Prostate gland (tissue), 2 donors: Measurements from ENCODE around the gene SPATC1L. TPM values are rescaled to one million over a fixed set of nuclear protein-coding genes. Genes with fewer than 3 reads are reported as not detected.

Experiments
- DNase-seq: peaks from one replicate; pipeline ENCODE4 v3.0.0-alpha.2; 2019; ENCODE audit warnings: low spot score
- H3K27ac ChIP-seq, 2 donors: fragments of 200-600 bp; sonication (generic); 2 replicates each; pipeline ENCODE4 v1.5.1; 2017 to 2019
- H3K27me3 ChIP-seq: fragments of 200-600 bp; sonication (generic); replicated peaks from 2 replicates; pipeline ENCODE4 v1.5.1; 2019; ENCODE audit not compliant: insufficient read depth
- H3K36me3 ChIP-seq, 2 donors: fragments of 200-600 bp; sonication (generic); 1 replicate in 1 of 2; 2 replicates in 1 of 2; pipeline versions ENCODE4 v1.5.1 to v1.8.1; 2017 to 2019
- H3K4me1 ChIP-seq: fragments of 200-600 bp; sonication (generic); replicated peaks from 2 replicates; pipeline ENCODE4 v1.5.1; 2019
- H3K4me3 ChIP-seq, 2 donors: fragments of 200-600 bp; sonication (generic); 2 replicates each; pipeline ENCODE4 v1.5.1; 2017 to 2019
- H3K9me3 ChIP-seq: fragments of 200-600 bp; sonication (generic); 2 replicates; pipeline ENCODE4 v1.5.1; 2017
- POLR2A ChIP-seq: fragments of 450-650 bp; IDR thresholded peaks from one replicate; pipeline ENCODE4 v1.6.1; 2016; ENCODE audit warnings: antibody characterized with exemption, mild to moderate bottlenecking
- POLR2AphosphoS5 ChIP-seq: sonication (generic); formaldehyde crosslinking; IDR thresholded peaks from one replicate; pipeline ENCODE4 v1.6.1; 2017; ENCODE audit warnings: antibody characterized with exemption
- WGBS: methylation state at CpG from one replicate; pipeline ENCODE4 v1.1.5; 2018; 5-methylcytosine and 5-hydroxymethylcytosine counted together
- intact Hi-C: fragments of 100-400 bp; cut with DNase I; formaldehyde crosslinking; loops from one replicate; pipeline ENCODE4 v1.14.2; 2022
- total RNA-seq, 2 donors: library from RNA; depleted of rRNA; stranded (reverse); fragments of >200 nt; gene quantifications; one replicate each; pipeline ENCODE4 v1.1.0, GENCODE V29; 2016
- TF ChIP-seq, protein P1 (sequence below), 4 experiments: fragments of 200-600 bp in 2 of 4; fragments of 450-650 bp in 2 of 4; sonication (generic) in 2 of 4; IDR thresholded peaks; 1 replicate in 3 of 4; 2 replicates in 1 of 4; pipeline ENCODE4 v1.5.1; 2016 to 2019; ENCODE audit warnings: antibody characterized with exemption in 4 of 4, mild to moderate bottlenecking in 2 of 4, moderate library complexity in 2 of 4

SPATC1L gene
- total RNA-seq, 2 donors from 2014 or later: 42.0 to 79.4 TPM

GRCh38 chr21:46135782-46136395 is 48.4 kb downstream of the SPATC1L start:
- Histone ChIP-seq H3K9me3 (no peaks in the 10 kb centered on the region), H3K27ac (no peak overlapping the region), H3K27me3 (no peaks in the 10 kb centered on the region), H3K4me3 (no peak overlapping the region), H3K4me1 (no peaks in the 10 kb centered on the region), H3K36me3 (no peaks in the 10 kb centered on the region)
- DNase-seq: no peak
- TF ChIP-seq POLR2A (no peak), POLR2AphosphoS5 (no peak)
- TF ChIP-seq, protein P1, sequence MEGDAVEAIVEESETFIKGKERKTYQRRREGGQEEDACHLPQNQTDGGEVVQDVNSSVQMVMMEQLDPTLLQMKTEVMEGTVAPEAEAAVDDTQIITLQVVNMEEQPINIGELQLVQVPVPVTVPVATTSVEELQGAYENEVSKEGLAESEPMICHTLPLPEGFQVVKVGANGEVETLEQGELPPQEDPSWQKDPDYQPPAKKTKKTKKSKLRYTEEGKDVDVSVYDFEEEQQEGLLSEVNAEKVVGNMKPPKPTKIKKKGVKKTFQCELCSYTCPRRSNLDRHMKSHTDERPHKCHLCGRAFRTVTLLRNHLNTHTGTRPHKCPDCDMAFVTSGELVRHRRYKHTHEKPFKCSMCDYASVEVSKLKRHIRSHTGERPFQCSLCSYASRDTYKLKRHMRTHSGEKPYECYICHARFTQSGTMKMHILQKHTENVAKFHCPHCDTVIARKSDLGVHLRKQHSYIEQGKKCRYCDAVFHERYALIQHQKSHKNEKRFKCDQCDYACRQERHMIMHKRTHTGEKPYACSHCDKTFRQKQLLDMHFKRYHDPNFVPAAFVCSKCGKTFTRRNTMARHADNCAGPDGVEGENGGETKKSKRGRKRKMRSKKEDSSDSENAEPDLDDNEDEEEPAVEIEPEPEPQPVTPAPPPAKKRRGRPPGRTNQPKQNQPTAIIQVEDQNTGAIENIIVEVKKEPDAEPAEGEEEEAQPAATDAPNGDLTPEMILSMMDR (IDR thresholded peaks at IDR 0.05): no peak
- intact Hi-C loops: no loop called here
- WGBS: 63% methylated on average over 6 of the region's 7 CpGs

- DNase-seq: no peak
- Histone ChIP-seq H3K36me3 (no peaks in the 10 kb centered on the region), H3K27ac (no peak overlapping the region), H3K9me3 (no peaks in the 10 kb centered on the region), H3K4me1 (no peaks in the 10 kb centered on the region), H3K27me3 (no peaks in the 10 kb centered on the region), H3K4me3 (no peak overlapping the region)
- intact Hi-C loops: no loop called here
- WGBS: 94% methylated on average over 84 of the region's 85 CpGs
- TF ChIP-seq POLR2A: no peak
- TF ChIP-seq POLR2AphosphoS5: no peak
- TF ChIP-seq, protein P1 (IDR thresholded peaks at IDR 0.05): no peak
Observed at GRCh38 chr21:46131838-46132651, 52.2 kb downstream of the SPATC1L start.

DNA sequence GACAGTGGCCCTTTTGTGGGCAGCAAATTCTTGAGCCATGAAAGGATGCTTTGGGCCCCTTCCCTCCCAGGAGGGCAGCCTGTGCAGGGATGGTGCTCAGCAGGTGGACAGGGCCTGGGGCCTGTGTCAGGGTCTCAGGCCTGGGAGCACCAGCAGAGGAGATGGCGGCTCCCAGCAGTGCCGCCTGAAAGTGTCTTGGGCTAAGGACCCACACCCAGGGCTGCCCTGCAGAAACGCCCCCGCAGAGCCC is 52.7 kb downstream of the SPATC1L start:
- Histone ChIP-seq H3K27ac (no peak overlapping the region), H3K27me3 (no peaks in the 10 kb centered on the region), H3K9me3 (no peaks in the 10 kb centered on the region), H3K4me1 (no peaks in the 10 kb centered on the region), H3K36me3 (no peaks in the 10 kb centered on the region), H3K4me3 (no peak overlapping the region)
- TF ChIP-seq, protein P1 (IDR thresholded peaks at IDR 0.05): no peak
- no peak for TF ChIP-seq POLR2A
- TF ChIP-seq POLR2AphosphoS5: no peak
- 100% methylated on average over 4 of the region's 4 CpGs for WGBS
- DNase-seq: no peak
- intact Hi-C loops: no loop called here

GRCh38 chr21:46130831-46131587 is 53.2 kb downstream of the SPATC1L start:
- TF ChIP-seq POLR2A (no peak), POLR2AphosphoS5 (no peak)
- TF ChIP-seq, protein P1 (IDR thresholded peaks at IDR 0.05): no peak
- no peak for DNase-seq
- Histone ChIP-seq H3K4me1 (no peaks in the 10 kb centered on the region), H3K9me3 (no peaks in the 10 kb centered on the region), H3K4me3 (no peak overlapping the region), H3K36me3 (no peaks in the 10 kb centered on the region), H3K27ac (no peak overlapping the region), H3K27me3 (no peaks in the 10 kb centered on the region)
- intact Hi-C loops: no loop called here
- 59% methylated on average over 16 of the region's 22 CpGs for WGBS
